ENCODE data around the gene HOMER2.

HOMER2 gene

DNA sequence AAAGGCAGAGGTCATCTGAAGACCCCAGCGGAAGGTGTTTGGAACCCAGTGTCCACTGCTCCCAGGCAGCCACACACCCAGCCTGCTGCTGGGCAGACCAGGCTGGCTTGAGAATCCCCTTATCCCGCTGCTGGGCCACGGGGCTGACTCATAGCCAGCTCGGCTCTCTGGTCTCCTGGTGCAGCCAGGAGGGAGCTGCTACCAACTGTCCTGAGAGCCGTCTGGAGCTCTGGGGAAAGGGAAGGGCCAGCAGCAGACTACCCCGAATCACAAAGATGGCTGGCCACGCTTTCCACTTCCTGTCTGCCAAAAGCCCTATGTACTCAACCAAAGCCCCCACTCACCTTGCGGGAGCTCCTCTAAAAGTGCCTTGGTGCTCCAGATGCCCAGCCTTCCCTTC lies 104.8 kb downstream of the HOMER2 start:
- H3K4me3 ChIP-seq (ENCODE audit: control insufficient read depth, low read depth, low read length): no peak overlapping the region
- TF ChIP-seq, protein P1, sequence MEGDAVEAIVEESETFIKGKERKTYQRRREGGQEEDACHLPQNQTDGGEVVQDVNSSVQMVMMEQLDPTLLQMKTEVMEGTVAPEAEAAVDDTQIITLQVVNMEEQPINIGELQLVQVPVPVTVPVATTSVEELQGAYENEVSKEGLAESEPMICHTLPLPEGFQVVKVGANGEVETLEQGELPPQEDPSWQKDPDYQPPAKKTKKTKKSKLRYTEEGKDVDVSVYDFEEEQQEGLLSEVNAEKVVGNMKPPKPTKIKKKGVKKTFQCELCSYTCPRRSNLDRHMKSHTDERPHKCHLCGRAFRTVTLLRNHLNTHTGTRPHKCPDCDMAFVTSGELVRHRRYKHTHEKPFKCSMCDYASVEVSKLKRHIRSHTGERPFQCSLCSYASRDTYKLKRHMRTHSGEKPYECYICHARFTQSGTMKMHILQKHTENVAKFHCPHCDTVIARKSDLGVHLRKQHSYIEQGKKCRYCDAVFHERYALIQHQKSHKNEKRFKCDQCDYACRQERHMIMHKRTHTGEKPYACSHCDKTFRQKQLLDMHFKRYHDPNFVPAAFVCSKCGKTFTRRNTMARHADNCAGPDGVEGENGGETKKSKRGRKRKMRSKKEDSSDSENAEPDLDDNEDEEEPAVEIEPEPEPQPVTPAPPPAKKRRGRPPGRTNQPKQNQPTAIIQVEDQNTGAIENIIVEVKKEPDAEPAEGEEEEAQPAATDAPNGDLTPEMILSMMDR (IDR thresholded peaks at IDR 0.05; ENCODE audit: control insufficient read depth, insufficient read depth, low read depth, low read length, missing control alignments): no peak
- no peak for DNase-seq (ENCODE audit: low read depth)

DNA sequence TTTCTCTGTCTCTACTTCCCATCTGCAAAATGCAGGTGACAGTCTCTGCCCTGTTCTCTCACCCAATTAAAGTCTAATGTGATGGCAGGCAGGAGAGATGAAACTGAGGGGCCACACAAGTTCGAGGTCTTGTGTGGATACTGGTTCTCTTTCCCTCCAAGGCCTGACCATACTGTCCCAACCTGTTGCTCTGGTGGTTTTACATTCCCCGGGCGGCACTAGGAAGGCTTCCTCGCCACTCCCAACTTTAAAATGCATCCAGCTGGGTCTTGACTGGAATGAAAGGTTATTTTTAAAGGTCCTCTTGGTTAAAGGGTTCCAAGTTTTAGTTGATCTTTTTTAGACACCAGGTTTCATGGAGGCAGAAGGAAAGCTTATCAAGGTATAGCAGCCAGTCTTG lies 105.9 kb downstream of the HOMER2 start:
- DNase-seq (ENCODE audit: low read depth): no peak
- TF ChIP-seq, protein P1 (IDR thresholded peaks at IDR 0.05; ENCODE audit: control insufficient read depth, insufficient read depth, low read depth, low read length, missing control alignments): no peak
- H3K4me3 ChIP-seq (ENCODE audit: control insufficient read depth, low read depth, low read length): no peak overlapping the region

DNA sequence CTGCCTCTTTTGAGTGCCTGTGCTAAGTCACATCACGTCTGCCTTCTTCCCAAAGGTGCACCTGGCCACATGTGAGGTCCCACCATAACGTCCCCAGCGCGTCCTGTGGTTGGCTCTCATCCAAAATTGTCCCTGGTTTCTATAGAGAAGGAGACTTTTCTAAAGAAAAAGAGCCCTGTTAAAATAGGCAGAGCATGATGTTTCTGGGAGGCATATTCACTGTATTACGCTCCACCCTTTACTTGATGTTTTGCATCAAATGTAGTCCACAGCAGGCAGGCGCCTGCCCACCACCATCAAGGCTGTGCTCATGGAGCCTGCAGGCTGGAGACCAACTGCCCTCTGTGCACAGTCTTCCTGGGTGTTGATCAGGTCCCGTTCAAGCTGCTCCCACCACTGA lies 106.8 kb downstream of the HOMER2 start:
- H3K4me3 ChIP-seq (ENCODE audit: control insufficient read depth, low read depth, low read length): no peak overlapping the region
- DNase-seq (ENCODE audit: low read depth): no peak
- TF ChIP-seq, protein P1 (IDR thresholded peaks at IDR 0.05; ENCODE audit: control insufficient read depth, insufficient read depth, low read depth, low read length, missing control alignments): no peak

DNA sequence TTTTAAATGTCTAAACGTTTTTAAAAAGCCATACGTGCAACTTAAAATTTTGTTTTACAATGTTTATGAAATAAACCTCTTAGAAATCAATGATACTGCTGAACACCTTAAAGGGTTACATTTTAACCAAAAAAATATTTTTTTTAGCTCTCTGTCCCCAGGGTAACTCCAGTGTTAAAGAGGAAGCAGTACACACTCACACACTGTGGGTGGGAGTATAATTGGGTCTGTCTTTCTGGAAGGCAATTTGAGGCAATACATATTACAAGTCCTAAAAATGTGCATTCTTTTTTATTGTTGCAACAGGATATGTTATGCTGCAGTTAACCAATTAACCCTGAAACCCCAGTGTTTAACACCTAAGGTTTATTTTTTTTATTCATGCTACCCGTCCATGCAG lies 109.0 kb downstream of the HOMER2 start:
- DNase-seq (ENCODE audit: low read depth): no peak
- TF ChIP-seq, protein P1 (IDR thresholded peaks at IDR 0.05; ENCODE audit: control insufficient read depth, insufficient read depth, low read depth, low read length, missing control alignments): no peak
- H3K4me3 ChIP-seq (ENCODE audit: control insufficient read depth, low read depth, low read length): no peak overlapping the region

DNA sequence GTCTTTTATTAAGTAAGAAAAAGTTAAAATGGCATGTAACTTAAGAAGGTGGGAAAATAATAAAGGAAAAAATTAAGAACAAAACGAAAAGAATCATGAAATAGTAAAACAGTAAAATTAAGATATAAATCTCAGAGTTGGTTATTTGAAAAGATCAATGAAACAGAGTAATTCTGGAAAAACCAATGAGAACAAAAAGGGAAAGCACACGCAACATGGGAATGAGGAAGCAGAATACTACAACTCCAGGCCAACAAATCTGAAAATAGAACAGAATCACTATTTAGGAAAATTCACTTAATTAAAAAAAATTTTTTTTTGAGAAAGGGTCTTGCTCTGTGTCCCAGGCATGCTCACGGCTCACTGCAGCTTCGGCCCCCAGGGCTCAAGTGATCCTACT lies 112.4 kb downstream of the HOMER2 start:
- no peak overlapping the region for H3K4me3 ChIP-seq (ENCODE audit: control insufficient read depth, low read depth, low read length)
- TF ChIP-seq, protein P1 (IDR thresholded peaks at IDR 0.05; ENCODE audit: control insufficient read depth, insufficient read depth, low read depth, low read length, missing control alignments): no peak
- no peak for DNase-seq (ENCODE audit: low read depth)

DNA sequence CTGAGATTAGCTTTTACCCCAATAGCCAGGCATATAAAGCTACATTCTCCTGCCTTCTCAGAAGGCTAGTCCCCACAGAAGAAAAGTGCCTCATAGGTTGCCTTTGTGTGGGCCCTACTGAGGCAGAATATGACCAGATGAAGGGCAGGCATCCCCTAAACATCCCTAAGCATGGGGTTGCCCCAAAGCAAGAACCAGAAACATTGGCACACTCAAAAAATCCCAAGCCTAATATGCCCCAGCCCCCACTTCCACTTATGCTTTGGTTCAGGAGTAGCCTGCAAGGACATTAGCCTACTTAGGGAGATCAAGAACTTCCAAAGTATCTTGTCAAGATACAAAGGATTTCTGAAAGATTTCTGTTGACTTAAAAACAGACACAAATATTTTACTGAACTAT lies 113.4 kb downstream of the HOMER2 start:
- DNase-seq (ENCODE audit: low read depth): no peak
- TF ChIP-seq, protein P1 (IDR thresholded peaks at IDR 0.05; ENCODE audit: control insufficient read depth, insufficient read depth, low read depth, low read length, missing control alignments): no peak
- H3K4me3 ChIP-seq (ENCODE audit: control insufficient read depth, low read depth, low read length): no peak overlapping the region

Data from AG09309 (cell line).